PC-9 (cell line): ENCODE results near the gene SNX8.

Experiments used
- CTCF ChIP-seq: fragments of 200-600 bp; sonication (generic); conservative IDR thresholded peaks from 2 replicates; pipeline ENCODE4 v1.6.1; 2017; ENCODE audit warnings: mixed run types, antibody characterized with exemption, mild to moderate bottlenecking, moderate library complexity
- EZH2 ChIP-seq: fragments of 200-600 bp; sonication (generic); IDR thresholded peaks from 2 replicates; pipeline ENCODE4 v1.8.0; 2017; ENCODE audit warnings: antibody characterized with exemption, low read depth

DNA sequence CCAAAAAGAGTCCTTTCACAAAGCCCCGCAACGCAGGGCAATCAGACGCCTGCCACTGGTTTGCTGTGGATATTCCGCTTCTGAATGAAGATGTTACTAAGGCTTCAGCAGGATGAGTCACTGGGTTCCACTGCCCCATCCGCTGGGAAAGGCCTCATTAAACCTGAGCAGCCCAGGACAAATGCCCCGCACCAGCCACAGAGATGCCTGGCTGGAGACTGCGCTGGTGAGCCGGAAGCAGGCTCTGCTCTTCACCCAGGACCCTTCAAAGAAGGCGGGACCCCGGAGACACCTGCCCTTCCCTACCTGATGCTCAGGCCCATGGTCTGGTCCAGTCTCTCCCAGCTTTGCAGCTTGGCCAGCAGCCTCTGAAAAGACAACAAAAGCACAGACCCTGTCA lies 101.3 kb downstream of the SNX8 start:
- TF ChIP-seq EZH2 (no peak), CTCF (no peak)
